Endothelial cell of umbilical vein (primary cell): ENCODE measurements around the gene GABPB2. TPM values are rescaled to one million over a fixed set of nuclear protein-coding genes. Genes with fewer than 3 reads are reported as not detected.

ENCODE experiments used
- BruUV-seq: library from RNA; stranded (reverse); fragments of 400-500 nt; replicated peaks from 2 replicates; lab custom pipeline; 2021; lab: Mats Ljungman, UMichigan
- CTCF ChIA-PET: fragments of 300-600, 350-600 bp; sonication (Branson Sonifier 250); formaldehyde crosslinking; loops from one replicate; lab custom pipeline; 2021; ENCODE audit warnings: antibody characterized with exemption, inconsistent platforms; lab: Charles Lee
- POLR2A ChIA-PET: fragments of 300-600, 350-600 bp; sonication (Branson Sonifier 250); formaldehyde crosslinking; loops from one replicate; lab custom pipeline; 2021; ENCODE audit warnings: antibody characterized with exemption, inconsistent platforms; lab: Charles Lee
- DNase-seq: peaks from one replicate; pipeline ENCODE4 v3.0.0-alpha.2; 2011; ENCODE audit warnings: low read depth, low spot score
- FAIRE-seq: peaks from 2 replicates; lab custom pipeline; 2011; peaks lifted over from hg19 to GRCh38; lab: Jason Lieb, UNC
- H2AFZ ChIP-seq: 2 replicates; pipeline ENCODE4 v1.6.0; 2012; ENCODE audit warnings: low read depth, low read length, control low read depth, inconsistent platforms
- H3K27ac ChIP-seq: 2 replicates; pipeline ENCODE4 v1.5.1; 2011; ENCODE audit warnings: low read depth, mild to moderate bottlenecking, control low read depth, low read length, moderate library complexity; ENCODE audit not compliant: insufficient read depth
- H3K27me3 ChIP-seq, 2 experiments: 2 replicates each; pipeline versions ENCODE4 v1.6.0 to v1.6.1; 2011; ENCODE audit warnings: low read length in 2 of 2, mixed read lengths in 1 of 2; ENCODE audit not compliant: control insufficient read depth in 2 of 2, insufficient read depth in 2 of 2
- H3K36me3 ChIP-seq, 2 experiments: 2 replicates in 1 of 2; 3 replicates in 1 of 2; pipeline ENCODE4 v1.5.1; 2011; ENCODE audit warnings: low read length in 2 of 2, mild to moderate bottlenecking in 1 of 2, moderate library complexity in 1 of 2; ENCODE audit not compliant: control insufficient read depth in 2 of 2, insufficient read depth in 2 of 2; ENCODE audit errors: extremely low read depth in 1 of 2
- H3K4me1 ChIP-seq: 3 replicates; pipeline ENCODE4 v1.5.1; 2011; ENCODE audit warnings: mild to moderate bottlenecking, low read length; ENCODE audit not compliant: control insufficient read depth, insufficient read depth; ENCODE audit errors: extremely low read depth
- H3K4me2 ChIP-seq: 2 replicates; pipeline ENCODE4 v1.6.1; 2011; ENCODE audit warnings: low read length, control low read depth, mixed read lengths; ENCODE audit not compliant: insufficient read depth
- H3K4me3 ChIP-seq, 3 experiments: fragments of 200-600 bp in 1 of 3; sonication (generic), shearing (Covaris generic) in 1 of 3; replicated peaks in 1 of 3; 2 replicates each; pipeline ENCODE4 v1.5.1; 2011 to 2016; ENCODE audit warnings: control low read depth in 3 of 3, low read length in 3 of 3, mild to moderate bottlenecking in 2 of 3, inconsistent platforms in 1 of 3, low read depth in 1 of 3, moderate library complexity in 1 of 3; ENCODE audit not compliant: insufficient read depth in 1 of 3
- H3K79me2 ChIP-seq: 2 replicates; pipeline ENCODE4 v1.6.0; 2012; ENCODE audit warnings: low read length, inconsistent platforms; ENCODE audit not compliant: control insufficient read depth, insufficient read depth
- H3K9ac ChIP-seq: replicated peaks from 2 replicates; pipeline ENCODE3; 2011; ENCODE audit warnings: low read length, control low read depth; ENCODE audit not compliant: insufficient read depth; ENCODE audit errors: extremely low read depth
- H3K9me1 ChIP-seq: replicated peaks from 3 replicates; pipeline ENCODE4 v1.6.0; 2011; ENCODE audit warnings: mild to moderate bottlenecking, low read length; ENCODE audit not compliant: control insufficient read depth, insufficient read depth; ENCODE audit errors: extremely low read depth
- H3K9me3 ChIP-seq: replicated peaks from 2 replicates; pipeline ENCODE4 v1.5.1; 2012; ENCODE audit warnings: low read length, inconsistent platforms; ENCODE audit not compliant: control insufficient read depth, insufficient read depth
- H4K20me1 ChIP-seq: replicated peaks from 2 replicates; pipeline ENCODE3; 2011; ENCODE audit warnings: mild to moderate bottlenecking, low read length; ENCODE audit not compliant: control insufficient read depth, insufficient read depth; ENCODE audit errors: extremely low read depth
- EZH2 ChIP-seq: IDR thresholded peaks from 2 replicates; pipeline ENCODE4 v1.6.1; 2012; ENCODE audit warnings: borderline replicate concordance, low read depth, mild to moderate bottlenecking, moderate library complexity, low read length, inconsistent platforms; ENCODE audit not compliant: severe bottlenecking
- FOS ChIP-seq: IDR thresholded peaks from 2 replicates; pipeline ENCODE4 v1.6.1; 2011; ENCODE audit warnings: mild to moderate bottlenecking, low read length, moderate library complexity, borderline replicate concordance; ENCODE audit not compliant: insufficient read depth
- GATA2 ChIP-seq: IDR thresholded peaks from 2 replicates; pipeline ENCODE4 v1.7.0; 2011; ENCODE audit warnings: low read depth, mild to moderate bottlenecking, moderate library complexity, mixed read lengths, low read length; ENCODE audit not compliant: insufficient read length, insufficient read depth
- JUN ChIP-seq: IDR thresholded peaks from 2 replicates; pipeline ENCODE4 v1.6.1; 2011; ENCODE audit warnings: borderline replicate concordance, low read depth; ENCODE audit not compliant: insufficient read length, insufficient read depth
- MYC ChIP-seq: IDR thresholded peaks from one replicate; pipeline ENCODE4 v1.6.1; 2011; ENCODE audit warnings: mild to moderate bottlenecking, low read depth, low read length
- POLR2A ChIP-seq: IDR thresholded peaks from 2 replicates; pipeline ENCODE4 v1.6.1; 2012; ENCODE audit warnings: low read depth, mild to moderate bottlenecking, control low read depth, low read length
- POLR2AphosphoS5 ChIP-seq: IDR thresholded peaks from 2 replicates; pipeline ENCODE4 v1.6.1; 2012; ENCODE audit warnings: low read depth, mild to moderate bottlenecking, control low read depth, low read length, moderate library complexity; ENCODE audit not compliant: insufficient read depth
- dilution Hi-C: fragments of 300-500 bp; cut with MboI; formaldehyde crosslinking; loops from one replicate; pipeline ENCODE4 v1.15.0; 2019; ENCODE audit warnings: low sequenced_read_pairs; ENCODE audit not compliant: extremely low pct_ligation_motif_present
- intact Hi-C: fragments of 100-400 bp; cut with micrococcal nuclease; formaldehyde crosslinking; loops from one replicate; pipeline ENCODE4 v1.10.0; 2022
- polyA plus RNA-seq, 4 experiments: library from polyadenylated mRNA; depleted of rRNA in 3 of 4; stranded (reverse) in 3 of 4; unstranded in 1 of 4; fragments of >200 nt; gene quantifications; 2 replicates each; pipeline versions ENCODE4 v1.2.1 to v1.2.3, GENCODE V29; 2011 to 2012; ENCODE audit warnings: missing spikeins in 1 of 4
- total RNA-seq: library from RNA; stranded (reverse); gene quantifications from 2 replicates; pipeline ENCODE4 v1.2.3, GENCODE V29; 2021
- TF ChIP-seq, protein P1 (sequence below), 2 donors: IDR thresholded peaks; 1 replicate in 1 of 2; 2 replicates in 1 of 2; pipeline ENCODE4 v1.5.1; 2011; ENCODE audit warnings: low read length in 2 of 2, mild to moderate bottlenecking in 2 of 2, moderate library complexity in 2 of 2, control low read depth in 1 of 2, inconsistent platforms in 1 of 2, low read depth in 1 of 2; ENCODE audit not compliant: insufficient read depth in 1 of 2; ENCODE audit errors: extremely low read depth in 1 of 2
- TF ChIP-seq, protein P2 (sequence below): IDR thresholded peaks from 2 replicates; pipeline ENCODE4 v1.6.1; 2011; ENCODE audit not compliant: insufficient read depth, insufficient read length

The GABPB2 gene
- total and polyA plus RNA-seq, 2 donors (not counting 3 experiments of a cell fraction or from before 2014, with no cell fraction given) = 2.6 to 4.3 TPM

DNA sequence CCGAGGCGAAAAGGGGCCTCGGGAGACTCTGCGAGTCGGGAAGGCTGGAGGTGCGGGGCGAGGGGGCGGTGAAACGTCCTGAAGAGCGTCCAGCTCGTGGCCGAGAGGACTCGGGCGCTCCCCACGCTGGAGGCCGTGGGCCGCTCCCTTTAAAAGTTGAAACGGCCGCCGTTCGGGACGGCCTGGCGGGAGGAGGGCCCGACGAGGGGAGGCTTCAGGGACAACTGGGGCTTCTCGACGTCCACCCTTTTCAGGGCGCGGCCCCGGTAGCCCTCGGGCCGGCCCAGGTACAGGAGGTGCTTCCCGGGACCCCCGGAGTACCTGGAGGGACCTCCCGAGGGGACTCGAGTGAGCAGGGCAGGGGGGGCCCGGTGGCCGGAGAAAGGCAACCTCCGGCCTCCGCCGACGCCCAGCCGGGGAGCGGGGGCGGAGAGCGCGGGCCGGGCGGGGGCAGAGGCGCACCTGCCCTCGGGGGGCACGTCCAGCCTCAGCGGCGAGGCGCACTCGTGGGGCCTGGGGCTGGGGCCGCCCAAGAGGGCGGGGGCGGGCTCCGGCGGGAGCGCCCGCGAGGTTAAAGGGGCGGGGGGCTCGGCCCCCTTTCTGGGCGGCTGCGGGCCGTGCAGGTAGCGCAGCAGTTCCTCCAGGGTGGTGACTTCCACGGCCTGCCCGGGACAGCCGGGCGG lies 61.9 kb downstream of the GABPB2 start:
- no peaks in the 10 kb centered on the region for H3K9me3 ChIP-seq
- no TSS peak for BruUV-seq
- H2AFZ ChIP-seq = no peak overlapping the region
- CTCF ChIA-PET = interaction anchor here (1.3 to 6.6 kb wide), 3 partner anchors 24 to 85 kb away, joined by 3 to 53 read pairs (median 3); partner anchors contain the start of genes C1orf56 and TNFAIP8L2
- no peaks in the 10 kb centered on the region for H3K9me1 ChIP-seq
- FAIRE-seq (no peak), DNase-seq (no peak)
- no peak overlapping the region for H3K4me2 ChIP-seq
- peaks cover 6% of the 10 kb centered on the region for H3K4me1 ChIP-seq
- no peaks in the 10 kb centered on the region for H3K27me3 ChIP-seq
- peaks cover 0 to 37% of the 10 kb centered on the region in 2 experiments for H3K36me3 ChIP-seq
- no peak overlapping the region for H3K9ac ChIP-seq
- dilution Hi-C loops = no loop called here
- H3K27ac ChIP-seq = no peak overlapping the region
- no peak overlapping the region for H3K4me3 ChIP-seq
- intact Hi-C loops = no loop called here
- no peaks in the 10 kb centered on the region for H3K79me2 ChIP-seq
- POLR2A ChIA-PET = interaction anchor here (0.6 kb wide), 1 partner anchor 92 kb away, joined by 3 read pairs; no protein-coding TSS in a partner anchor
- H4K20me1 ChIP-seq = no peaks in the 10 kb centered on the region
- TF ChIP-seq FOS = no peak

DNA sequence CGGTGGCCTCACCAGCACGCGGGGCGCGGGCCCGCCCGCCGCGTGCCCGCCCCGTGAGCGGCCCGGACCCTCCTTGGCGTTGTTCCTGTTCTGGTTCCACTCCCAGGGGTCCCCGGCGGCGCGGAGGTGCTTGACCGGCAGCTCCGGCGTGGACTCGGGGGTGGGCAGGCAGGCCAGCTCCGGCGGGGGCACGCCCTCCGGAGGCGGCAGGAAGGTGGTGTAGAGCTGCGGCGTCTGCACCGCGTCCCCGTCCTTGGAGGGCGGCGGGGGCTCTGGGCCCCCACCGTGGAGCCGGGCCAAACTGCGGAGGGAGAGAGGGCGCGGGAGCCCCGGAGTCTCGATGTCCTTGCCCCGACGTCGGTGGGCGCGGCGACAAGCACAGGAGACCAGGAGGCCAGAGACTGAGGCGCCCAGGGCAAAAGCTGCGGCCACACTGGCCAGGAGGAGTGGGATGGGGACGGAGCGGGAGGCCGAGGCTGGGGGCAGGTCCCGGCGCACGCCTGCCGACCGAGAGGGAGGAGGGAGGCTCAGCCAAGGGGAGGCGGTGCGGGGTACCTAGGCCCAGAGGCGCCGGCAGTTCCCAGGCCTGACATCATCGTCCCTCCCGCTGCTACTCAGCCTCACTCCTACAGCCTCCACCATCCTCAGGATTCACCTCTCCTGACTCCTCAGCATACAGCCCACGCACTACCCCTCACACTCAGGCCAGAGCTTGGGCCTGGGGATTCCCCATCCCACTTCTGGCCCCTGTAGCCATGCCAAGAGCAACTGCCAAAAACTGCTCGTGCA lies 62.7 kb downstream of the GABPB2 start:
- Histone ChIP-seq H2AFZ (no peak overlapping the region), H3K27ac (no peak overlapping the region), H3K79me2 (no peaks in the 10 kb centered on the region), H3K4me3 (no peak overlapping the region), H3K9ac (no peak overlapping the region), H3K36me3 (peaks cover 0 to 44% of the 10 kb centered on the region in 2 experiments), H4K20me1 (no peaks in the 10 kb centered on the region), H3K4me1 (peaks cover 6% of the 10 kb centered on the region), H3K9me1 (no peaks in the 10 kb centered on the region), H3K9me3 (no peaks in the 10 kb centered on the region), H3K27me3 (no peaks in the 10 kb centered on the region), H3K4me2 (no peak overlapping the region)
- FAIRE-seq (no peak), DNase-seq (no peak)
- no TSS peak for BruUV-seq
- dilution Hi-C loops = no loop called here
- intact Hi-C loops = no loop called here
- POLR2A ChIA-PET = interaction anchor here (0.6 kb wide), 1 partner anchor 92 kb away, joined by 3 read pairs; no protein-coding TSS in a partner anchor
- TF ChIP-seq POLR2AphosphoS5 = no peak
- no peak for TF ChIP-seq POLR2A
- no peak for TF ChIP-seq MYC
- TF ChIP-seq JUN = no peak
- TF ChIP-seq, protein P1, sequence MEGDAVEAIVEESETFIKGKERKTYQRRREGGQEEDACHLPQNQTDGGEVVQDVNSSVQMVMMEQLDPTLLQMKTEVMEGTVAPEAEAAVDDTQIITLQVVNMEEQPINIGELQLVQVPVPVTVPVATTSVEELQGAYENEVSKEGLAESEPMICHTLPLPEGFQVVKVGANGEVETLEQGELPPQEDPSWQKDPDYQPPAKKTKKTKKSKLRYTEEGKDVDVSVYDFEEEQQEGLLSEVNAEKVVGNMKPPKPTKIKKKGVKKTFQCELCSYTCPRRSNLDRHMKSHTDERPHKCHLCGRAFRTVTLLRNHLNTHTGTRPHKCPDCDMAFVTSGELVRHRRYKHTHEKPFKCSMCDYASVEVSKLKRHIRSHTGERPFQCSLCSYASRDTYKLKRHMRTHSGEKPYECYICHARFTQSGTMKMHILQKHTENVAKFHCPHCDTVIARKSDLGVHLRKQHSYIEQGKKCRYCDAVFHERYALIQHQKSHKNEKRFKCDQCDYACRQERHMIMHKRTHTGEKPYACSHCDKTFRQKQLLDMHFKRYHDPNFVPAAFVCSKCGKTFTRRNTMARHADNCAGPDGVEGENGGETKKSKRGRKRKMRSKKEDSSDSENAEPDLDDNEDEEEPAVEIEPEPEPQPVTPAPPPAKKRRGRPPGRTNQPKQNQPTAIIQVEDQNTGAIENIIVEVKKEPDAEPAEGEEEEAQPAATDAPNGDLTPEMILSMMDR (IDR thresholded peaks at IDR 0.05; ENCODE audit: extremely low read depth in 1 of 2, insufficient read depth in 1 of 2, low read depth in 1 of 2, low read length in 2 of 2) = no peak
- no peak for TF ChIP-seq EZH2
- no peak for TF ChIP-seq FOS
- TF ChIP-seq, protein P2, sequence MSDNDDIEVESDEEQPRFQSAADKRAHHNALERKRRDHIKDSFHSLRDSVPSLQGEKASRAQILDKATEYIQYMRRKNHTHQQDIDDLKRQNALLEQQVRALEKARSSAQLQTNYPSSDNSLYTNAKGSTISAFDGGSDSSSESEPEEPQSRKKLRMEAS = no peak
- TF ChIP-seq GATA2 = no peak
- CTCF ChIA-PET = interaction anchor here (0.7 to 6.6 kb wide), 2 partner anchors 32 to 34 kb away, joined by 3 to 53 read pairs; partner anchors contain the start of gene LYSMD1
